HepG2 (cell line): ENCODE data around the gene DRC7. TPM values are rescaled to one million over a fixed set of nuclear protein-coding genes. Genes with fewer than 3 reads are reported as not detected.

Experiments used
- ATF2 ChIP-seq: sonication (generic); formaldehyde crosslinking; IDR thresholded peaks from 2 replicates; pipeline ENCODE4 v1.4.0; 2020; ENCODE audit warnings: missing genetic modification reagents
- CHD4 ChIP-seq: fragments of 200-600 bp; sonication (generic); IDR thresholded peaks from 2 replicates; pipeline ENCODE4 v1.7.0; 2017; ENCODE audit warnings: mild to moderate bottlenecking, low read length, borderline replicate concordance
- E2F2 ChIP-seq: sonication (generic); formaldehyde crosslinking; IDR thresholded peaks from 2 replicates; pipeline ENCODE4 v1.4.0; 2020; ENCODE audit warnings: missing genetic modification reagents, borderline replicate concordance
- FIP1L1 ChIP-seq: fragments of 200-400 bp; formaldehyde crosslinking; IDR thresholded peaks from 2 replicates; pipeline ENCODE4 v1.6.1; 2018; ENCODE audit warnings: low read depth, mild to moderate bottlenecking, low read length, moderate library complexity, borderline replicate concordance; ENCODE audit not compliant: insufficient read depth
- HMGA1 ChIP-seq: sonication (generic); formaldehyde crosslinking; conservative IDR thresholded peaks from 2 replicates; pipeline ENCODE4 v1.4.0; 2020; ENCODE audit warnings: missing genetic modification reagents
- NFIB ChIP-seq: sonication (generic); formaldehyde crosslinking; IDR thresholded peaks from 2 replicates; pipeline ENCODE4 v1.9.0; 2021; ENCODE audit warnings: missing genetic modification reagents, mild to moderate bottlenecking, borderline replicate concordance
- RAD21 ChIP-seq: fragments of 450-650 bp; formaldehyde crosslinking; IDR thresholded peaks from 2 replicates; pipeline ENCODE4 v1.5.0; 2020; ENCODE audit warnings: mild to moderate bottlenecking
- RXRA ChIP-seq: sonication (generic); formaldehyde crosslinking; IDR thresholded peaks from 2 replicates; pipeline ENCODE4 v1.5.1; 2020; ENCODE audit warnings: missing genetic modification reagents
- SETDB1 ChIP-seq: sonication (generic); formaldehyde crosslinking; IDR thresholded peaks from 2 replicates; pipeline ENCODE4 v1.5.1; 2020; ENCODE audit warnings: missing genetic modification reagents, mild to moderate bottlenecking, borderline replicate concordance
- SP1 ChIP-seq, 2 experiments: fragments of 450-650 bp in 1 of 2; sonication (generic) in 1 of 2; formaldehyde crosslinking in 1 of 2; IDR thresholded peaks; 2 replicates each; pipeline versions ENCODE4 v1.4.0 to v1.6.1; 2016 to 2020; ENCODE audit warnings: missing genetic modification reagents in 1 of 2
- TBX2 ChIP-seq: sonication (generic); formaldehyde crosslinking; IDR thresholded peaks from 2 replicates; pipeline ENCODE4 v1.5.0; 2020; ENCODE audit warnings: missing genetic modification reagents, mild to moderate bottlenecking, borderline replicate concordance
- ZBTB2 ChIP-seq: sonication (generic); formaldehyde crosslinking; IDR thresholded peaks from 2 replicates; pipeline ENCODE4 v1.8.0; 2022; ENCODE audit warnings: low read depth, missing genetic modification reagents
- ZMAT5 ChIP-seq: sonication (generic); formaldehyde crosslinking; IDR thresholded peaks from 2 replicates; pipeline ENCODE4 v1.5.0; 2020; ENCODE audit warnings: mild to moderate bottlenecking, low read depth, missing genetic modification reagents, borderline replicate concordance
- ZNF18 ChIP-seq: sonication (generic); formaldehyde crosslinking; IDR thresholded peaks from 2 replicates; pipeline ENCODE4 v1.8.0; 2022; ENCODE audit warnings: mild to moderate bottlenecking, missing genetic modification reagents; ENCODE audit not compliant: insufficient replicate concordance
- ZNF383 ChIP-seq: sonication (generic); formaldehyde crosslinking; IDR thresholded peaks from 2 replicates; pipeline ENCODE4 v1.4.0; 2020; ENCODE audit warnings: missing genetic modification reagents, mild to moderate bottlenecking, borderline replicate concordance
- ZNF431 ChIP-seq: sonication (generic); formaldehyde crosslinking; IDR thresholded peaks from 2 replicates; pipeline ENCODE4 v1.9.0; 2022; ENCODE audit warnings: missing genetic modification reagents, low read depth, mild to moderate bottlenecking, borderline replicate concordance
- ZNF460 ChIP-seq: sonication (generic); formaldehyde crosslinking; IDR thresholded peaks from 2 replicates; pipeline ENCODE4 v1.5.1; 2020; ENCODE audit warnings: missing genetic modification reagents, mild to moderate bottlenecking, borderline replicate concordance
- ZNF749 ChIP-seq: sonication (generic); formaldehyde crosslinking; IDR thresholded peaks from 2 replicates; pipeline ENCODE4 v1.8.0; 2022; ENCODE audit warnings: mild to moderate bottlenecking, missing genetic modification reagents, moderate library complexity, borderline replicate concordance
- ZNF816 ChIP-seq: sonication (generic); formaldehyde crosslinking; IDR thresholded peaks from 2 replicates; pipeline ENCODE4 v1.8.0; 2022; ENCODE audit warnings: missing genetic modification reagents, mild to moderate bottlenecking, borderline replicate concordance
- polyA plus RNA-seq, 8 experiments: library from polyadenylated mRNA; depleted of rRNA in 3 of 8; stranded (reverse) in 7 of 8; unstranded in 1 of 8; fragments of >200 nt; fragmentation: Illumina TruSeq in 4 of 8; extraction: Trizol in 4 of 8; gene quantifications; 2 replicates each; pipeline versions ENCODE4 v1.2.1 to v1.2.3, GENCODE V29; 2011 to 2016; ENCODE audit warnings: low read depth in 4 of 8, missing spikeins in 1 of 8, mixed read lengths in 1 of 8; ENCODE audit not compliant: insufficient read depth in 1 of 8
- total RNA-seq, 5 experiments: library from RNA; depleted of rRNA; stranded (reverse); fragments of >200 nt; fragmentation: Illumina TruSeq; extraction: Trizol; gene quantifications; 2 replicates each; pipeline ENCODE4 v1.2.3, GENCODE V29; 2016; ENCODE audit warnings: low read depth in 1 of 5

Gene DRC7
- total and polyA plus RNA-seq, 2 of the 13 experiments (the other 11 are each of a cell fraction or from before 2014, with no cell fraction given) = 2.7 to 3.4 TPM

GRCh38 chr16:57704011-57704904, 9.7 kb downstream of the DRC7 start (continued):
- TF ChIP-seq RXRA (CRISPR knock-in tag) = no peak
- TF ChIP-seq ZMAT5 (CRISPR knock-in tag) = no peak
- no peak for TF ChIP-seq ZNF431
- no peak for TF ChIP-seq E2F2 (CRISPR knock-in tag)
- TF ChIP-seq RAD21 (CRISPR knock-in tag) = no peak
- TF ChIP-seq TBX2 (CRISPR knock-in tag) = peak; percentile 40
- TF ChIP-seq SETDB1 (CRISPR knock-in tag) = no peak
- TF ChIP-seq ZNF816 (CRISPR knock-in tag) = no peak
- TF ChIP-seq SP1 (IDR thresholded peaks at IDR 0.05) = no peak
- TF ChIP-seq SP1 (CRISPR knock-in tag; IDR thresholded peaks at IDR 0.05) = no peak
- no peak for TF ChIP-seq ZNF749
- peak; percentile 62; the same call in 1 of the 2 replicates for TF ChIP-seq ZNF383 (CRISPR knock-in tag)
- TF ChIP-seq HMGA1 (CRISPR knock-in tag) = no peak
- TF ChIP-seq NFIB (CRISPR knock-in tag) = no peak
- TF ChIP-seq ATF2 = 0 out of 2 replicates have a peak, but pooled peaks have one; percentile 63
- TF ChIP-seq ZNF460 (CRISPR knock-in tag) = no peak
- no peak for TF ChIP-seq CHD4
- TF ChIP-seq ZNF18 (CRISPR knock-in tag) = no peak
- TF ChIP-seq FIP1L1 = no peak
- TF ChIP-seq ZBTB2 (CRISPR knock-in tag) = no peak
